Trophoblast cell (in vitro differentiated cells and primary cell): ENCODE results near the gene AJUBA.

Experiments
- DNase-seq, 2 donors: peaks; one replicate each; pipeline ENCODE4 v3.0.0-alpha.2; 2016
- H2AFZ ChIP-seq: 2 replicates; pipeline ENCODE4 v1.6.1; 2013; ENCODE audit warnings: low read length, moderate library complexity, mild to moderate bottlenecking; ENCODE audit not compliant: insufficient read depth, poor library complexity
- H2AK5ac ChIP-seq: 2 replicates; pipeline ENCODE4 v1.6.1; 2013; ENCODE audit warnings: mild to moderate bottlenecking, low read length
- H2BK120ac ChIP-seq: 2 replicates; pipeline ENCODE4 v1.6.1; 2013; ENCODE audit warnings: low read length, mild to moderate bottlenecking, moderate library complexity; ENCODE audit not compliant: insufficient read depth, poor library complexity
- H2BK12ac ChIP-seq: 2 replicates; pipeline ENCODE4 v1.6.1; 2013; ENCODE audit warnings: mild to moderate bottlenecking, low read length, moderate library complexity
- H2BK5ac ChIP-seq: 2 replicates; pipeline ENCODE4 v1.6.1; 2013; ENCODE audit warnings: low read length, low read depth, moderate library complexity, mild to moderate bottlenecking; ENCODE audit not compliant: poor library complexity
- H3K14ac ChIP-seq: 2 replicates; pipeline ENCODE4 v1.6.1; 2013; ENCODE audit warnings: mild to moderate bottlenecking, low read length
- H3K18ac ChIP-seq: 2 replicates; pipeline ENCODE4 v1.6.1; 2013; ENCODE audit warnings: mild to moderate bottlenecking, low read length
- H3K23ac ChIP-seq: 2 replicates; pipeline ENCODE4 v1.6.1; 2013; ENCODE audit warnings: low read length
- H3K27ac ChIP-seq: 2 replicates; pipeline ENCODE4 v1.5.1; 2013; ENCODE audit warnings: low read depth, mild to moderate bottlenecking, inconsistent platforms, low read length, moderate library complexity
- H3K27me3 ChIP-seq: 2 replicates; pipeline ENCODE4 v1.6.1; 2013; ENCODE audit warnings: inconsistent platforms, mild to moderate bottlenecking, low read length, moderate library complexity; ENCODE audit not compliant: insufficient read depth
- H3K36me3 ChIP-seq, 2 experiments: 1 replicate in 1 of 2; 2 replicates in 1 of 2; pipeline ENCODE4 v1.6.1; 2013; ENCODE audit warnings: low read length in 2 of 2, mild to moderate bottlenecking in 2 of 2, moderate library complexity in 1 of 2; ENCODE audit not compliant: insufficient read depth in 2 of 2, control insufficient read depth in 1 of 2
- H3K4ac ChIP-seq: 2 replicates; pipeline ENCODE4 v1.6.1; 2013; ENCODE audit warnings: low read depth, mild to moderate bottlenecking, low read length, moderate library complexity
- H3K4me1 ChIP-seq, 2 experiments: 1 replicate in 1 of 2; 2 replicates in 1 of 2; pipeline ENCODE4 v1.6.1; 2013; ENCODE audit warnings: low read length in 2 of 2, mild to moderate bottlenecking in 2 of 2, moderate library complexity in 1 of 2; ENCODE audit not compliant: insufficient read depth in 2 of 2, control insufficient read depth in 1 of 2
- H3K4me2 ChIP-seq: 2 replicates; pipeline ENCODE4 v1.6.1; 2013; ENCODE audit warnings: inconsistent platforms, mild to moderate bottlenecking, low read length, moderate library complexity
- H3K4me3 ChIP-seq: 2 replicates; pipeline ENCODE4 v1.5.1; 2013; ENCODE audit warnings: mild to moderate bottlenecking, low read depth, low read length, inconsistent platforms
- H3K79me1 ChIP-seq: one replicate; pipeline ENCODE4 v1.6.1; 2013; ENCODE audit warnings: low read length
- H3K79me2 ChIP-seq: 2 replicates; pipeline ENCODE4 v1.6.1; 2013; ENCODE audit warnings: low read length, mild to moderate bottlenecking; ENCODE audit not compliant: control insufficient read depth, insufficient read depth, poor library complexity
- H3K9ac ChIP-seq: 2 replicates; pipeline ENCODE4 v1.6.1; 2013; ENCODE audit warnings: mild to moderate bottlenecking, low read length
- H3K9me3 ChIP-seq: 2 replicates; pipeline ENCODE4 v1.6.1; 2013; ENCODE audit warnings: low read depth, mild to moderate bottlenecking, control low read depth, inconsistent platforms, low read length; ENCODE audit not compliant: insufficient read depth
- H4K12ac ChIP-seq: 2 replicates; pipeline ENCODE4 v1.6.1; 2013; ENCODE audit warnings: low read depth, mild to moderate bottlenecking, low read length, moderate library complexity
- H4K8ac ChIP-seq: 2 replicates; pipeline ENCODE4 v1.6.1; 2013; ENCODE audit warnings: low read depth, mild to moderate bottlenecking, low read length, moderate library complexity
- H4K91ac ChIP-seq: one replicate; pipeline ENCODE4 v1.6.1; 2013; ENCODE audit warnings: low read depth, mild to moderate bottlenecking, low read length, moderate library complexity
- WGBS: extraction: QIAGEN DNeasy Blood & Tissue Kit; methylation state at CpG from one replicate; pipeline ENCODE4 v1.1.7; 2013; ENCODE audit warnings: missing lambda C conversion rate; ENCODE audit not compliant: insufficient read length, insufficient coverage; ENCODE audit errors: extremely low coverage; 5-methylcytosine and 5-hydroxymethylcytosine counted together

The AJUBA gene

GRCh38 chr14:23009483-23009938, 27.2 kb upstream of the AJUBA start:
- Histone ChIP-seq H4K12ac (peak overlapping the region; percentile 51), H3K23ac (no peak overlapping the region), H3K14ac (no peak overlapping the region), H3K9ac (no peak overlapping the region), H3K79me1 (peaks cover 15% of the 10 kb centered on the region), H4K91ac (peak overlapping the region; percentile 43), H3K4me3 (no peak overlapping the region), H3K4ac (no peak overlapping the region), H3K27ac (no peak overlapping the region), H3K9me3 (no peaks in the 10 kb centered on the region), H3K27me3 (no peaks in the 10 kb centered on the region), H3K36me3 (no peaks in the 10 kb centered on the region), H2BK12ac (no peak overlapping the region), H3K79me2 (peaks cover 4% of the 10 kb centered on the region), H2BK120ac (no peak overlapping the region), H2AK5ac (peak overlapping the region; percentile 97), H3K4me1 (peaks cover 0 to 2% of the 10 kb centered on the region in 2 experiments), H2AFZ (no peak overlapping the region), H3K4me2 (peak overlapping the region; percentile 58), H2BK5ac (no peak overlapping the region), H3K18ac (no peak overlapping the region), H4K8ac (peak overlapping the region; percentile 61)
- WGBS = no CpG with 5 or more reads among the region's 8 CpGs
- DNase-seq = no peak

DNA sequence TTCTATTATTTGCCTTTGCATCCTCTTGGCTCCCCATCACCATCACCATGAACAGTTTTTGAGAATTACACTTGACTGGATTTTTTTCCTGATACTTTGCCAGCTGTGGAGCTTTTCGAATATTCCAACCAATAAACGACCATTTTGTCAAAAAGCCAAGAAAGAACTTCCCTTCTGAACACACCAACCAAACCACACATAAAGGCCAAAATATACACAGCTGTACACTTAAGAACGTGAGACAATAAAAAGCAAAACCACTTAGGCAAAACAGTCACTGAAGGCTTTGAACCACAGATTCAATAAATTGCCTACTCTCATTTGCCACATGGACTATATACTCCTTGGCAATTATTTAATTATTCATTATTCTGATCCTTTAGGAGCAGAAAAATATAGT, 26.5 kb upstream of the AJUBA start:
- H4K8ac ChIP-seq = no peak overlapping the region
- H3K36me3 ChIP-seq = no peaks in the 10 kb centered on the region
- H3K4ac ChIP-seq = no peak overlapping the region
- H2BK5ac ChIP-seq = no peak overlapping the region
- H3K79me2 ChIP-seq = peaks cover 4% of the 10 kb centered on the region
- peaks cover 0 to 2% of the 10 kb centered on the region in 2 experiments for H3K4me1 ChIP-seq
- H3K79me1 ChIP-seq = peaks cover 15% of the 10 kb centered on the region
- H2BK12ac ChIP-seq = no peak overlapping the region
- H2AK5ac ChIP-seq = no peak overlapping the region
- no peak overlapping the region for H4K91ac ChIP-seq
- H3K9ac ChIP-seq = no peak overlapping the region
- H3K18ac ChIP-seq = no peak overlapping the region
- no peak overlapping the region for H3K27ac ChIP-seq
- no peaks in the 10 kb centered on the region for H3K9me3 ChIP-seq
- no peak overlapping the region for H4K12ac ChIP-seq
- no peak for DNase-seq
- H3K23ac ChIP-seq = no peak overlapping the region
- H2BK120ac ChIP-seq = no peak overlapping the region
- H2AFZ ChIP-seq = no peak overlapping the region
- H3K4me3 ChIP-seq = no peak overlapping the region
- WGBS = no CpG with 5 or more reads among the region's 3 CpGs
- no peak overlapping the region for H3K4me2 ChIP-seq
- no peak overlapping the region for H3K14ac ChIP-seq
- no peaks in the 10 kb centered on the region for H3K27me3 ChIP-seq

GRCh38 chr14:23006544-23007419, 24.4 kb upstream of the AJUBA start:
- no CpG with 5 or more reads among the region's 62 CpGs for WGBS
- Histone ChIP-seq H3K18ac (peak overlapping the region; percentile 97), H2BK120ac (peak overlapping the region; percentile 87), H4K8ac (peak overlapping the region; percentile 100), H2BK12ac (no peak overlapping the region), H2AFZ (peak overlapping the region; percentile 87), H2AK5ac (peak overlapping the region; percentile 77), H3K4me1 (peaks cover 0 to 2% of the 10 kb centered on the region in 2 experiments), H3K23ac (no peak overlapping the region), H3K14ac (peak overlapping the region; percentile 98), H3K4ac (peak overlapping the region; percentile 92), H3K4me3 (peak overlapping the region; percentile 88), H3K79me1 (peaks cover 15% of the 10 kb centered on the region), H4K91ac (peak overlapping the region; percentile 98), H3K27ac (peak overlapping the region; percentile 93), H2BK5ac (peak overlapping the region; percentile 95), H3K79me2 (peaks cover 4% of the 10 kb centered on the region), H4K12ac (peak overlapping the region; percentile 98), H3K9me3 (no peaks in the 10 kb centered on the region), H3K36me3 (no peaks in the 10 kb centered on the region), H3K4me2 (peak overlapping the region; percentile 85), H3K27me3 (no peaks in the 10 kb centered on the region), H3K9ac (peak overlapping the region; percentile 90)
- DNase-seq = peak; percentile 98 to 99

- no peak overlapping the region for H2BK120ac ChIP-seq
- no peak overlapping the region for H2AK5ac ChIP-seq
- peaks cover 4% of the 10 kb centered on the region for H3K79me2 ChIP-seq
- H4K8ac ChIP-seq = no peak overlapping the region
- H4K12ac ChIP-seq = no peak overlapping the region
- H2AFZ ChIP-seq = no peak overlapping the region
- peak overlapping the region; percentile 85 for H3K4me2 ChIP-seq
- H3K4me1 ChIP-seq = peaks cover 0 to 2% of the 10 kb centered on the region in 2 experiments
- no peak overlapping the region for H2BK12ac ChIP-seq
- no peak overlapping the region for H3K4ac ChIP-seq
- H3K27me3 ChIP-seq = no peaks in the 10 kb centered on the region
- no peak overlapping the region for H2BK5ac ChIP-seq
- no peak overlapping the region for H3K23ac ChIP-seq
- WGBS = no CpG with 5 or more reads among the region's 5 CpGs
- H3K9ac ChIP-seq = no peak overlapping the region
- H4K91ac ChIP-seq = no peak overlapping the region
- H3K9me3 ChIP-seq = no peaks in the 10 kb centered on the region
- no peak overlapping the region for H3K27ac ChIP-seq
- no peak overlapping the region for H3K14ac ChIP-seq
- H3K36me3 ChIP-seq = no peaks in the 10 kb centered on the region
- H3K79me1 ChIP-seq = peaks cover 15% of the 10 kb centered on the region
- H3K18ac ChIP-seq = no peak overlapping the region
- H3K4me3 ChIP-seq = no peak overlapping the region
- no peak for DNase-seq
Measured at GRCh38 chr14:23006188-23006534, 23.8 kb upstream of the AJUBA start.
